Muscle layer of duodenum (tissue), 2 donors: ENCODE measurements around the gene SEMA3E.

Experiments
- H3K27ac ChIP-seq: one replicate; pipeline ENCODE4 v1.7.0; 2013; ENCODE audit warnings: mild to moderate bottlenecking, low read length
- H3K27me3 ChIP-seq: one replicate; pipeline ENCODE4 v1.7.0; 2013; ENCODE audit warnings: low read depth, mild to moderate bottlenecking, control low read depth, low read length
- H3K36me3 ChIP-seq, 2 donors: one replicate each; pipeline ENCODE4 v1.7.0; 2013; ENCODE audit warnings: low read length in 2 of 2, control low read depth in 1 of 2, mild to moderate bottlenecking in 1 of 2; ENCODE audit not compliant: insufficient read depth in 2 of 2, control insufficient read depth in 1 of 2
- H3K4me1 ChIP-seq, 2 donors: one replicate each; pipeline ENCODE4 v1.7.0; 2013; ENCODE audit warnings: low read length in 2 of 2, mild to moderate bottlenecking in 2 of 2, control low read depth in 1 of 2, moderate library complexity in 1 of 2; ENCODE audit not compliant: insufficient read depth in 2 of 2, control insufficient read depth in 1 of 2
- H3K4me3 ChIP-seq, 2 donors: one replicate each; pipeline ENCODE4 v1.7.0; 2013; ENCODE audit warnings: low read length in 2 of 2, low read depth in 1 of 2, mild to moderate bottlenecking in 1 of 2
- H3K9me3 ChIP-seq, 2 donors: one replicate each; pipeline ENCODE4 v1.7.0; 2013; ENCODE audit warnings: low read length in 2 of 2, control low read depth in 1 of 2, mild to moderate bottlenecking in 1 of 2; ENCODE audit not compliant: control insufficient read depth in 1 of 2
- donor health status: healthy.

Gene SEMA3E

DNA sequence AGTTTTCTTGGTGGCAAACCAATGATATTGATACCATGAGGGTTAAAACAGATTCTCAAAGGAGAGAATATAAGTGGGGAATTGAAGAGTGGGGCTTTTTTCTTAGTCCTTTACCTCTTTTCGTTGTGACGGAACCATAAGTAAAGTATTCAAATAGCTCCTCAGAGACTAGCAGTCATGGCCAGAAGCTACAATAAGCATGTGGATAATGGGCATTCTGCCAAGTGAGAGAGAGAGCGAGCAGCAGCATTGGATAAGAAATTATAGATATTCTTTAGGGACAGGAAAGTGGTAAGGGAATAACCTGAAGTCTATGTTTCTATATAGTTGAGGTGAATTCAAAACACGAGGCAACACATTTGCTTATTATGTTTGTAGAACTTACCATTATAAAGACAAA lies 235.1 kb downstream of the SEMA3E start:
- Histone ChIP-seq H3K27ac (no peak overlapping the region), H3K4me3 (no peak overlapping the region), H3K4me1 (no peaks in the 10 kb centered on the region), H3K9me3 (no peaks in the 10 kb centered on the region), H3K27me3 (no peaks in the 10 kb centered on the region), H3K36me3 (no peaks in the 10 kb centered on the region)

DNA sequence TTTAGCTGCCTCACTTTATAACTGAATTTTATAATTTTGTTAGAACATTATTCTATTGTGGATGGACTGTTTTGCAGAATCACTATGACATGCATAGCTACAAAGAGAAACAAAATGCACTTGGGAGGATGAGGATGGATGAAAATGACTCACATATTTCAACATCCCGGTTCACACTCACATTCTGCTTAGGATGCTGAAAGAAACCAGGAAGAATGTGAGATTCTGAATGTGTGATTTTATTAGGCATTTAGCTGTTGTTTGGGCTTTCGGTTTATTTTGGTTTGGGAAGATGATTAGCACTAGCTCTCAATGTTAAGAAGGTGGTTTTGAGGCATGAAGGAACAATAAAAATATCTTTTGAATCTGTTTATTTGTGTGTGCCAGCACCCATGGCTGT lies 235.5 kb downstream of the SEMA3E start:
- Histone ChIP-seq H3K4me1 (no peaks in the 10 kb centered on the region), H3K36me3 (no peaks in the 10 kb centered on the region), H3K27ac (no peak overlapping the region), H3K9me3 (no peaks in the 10 kb centered on the region), H3K27me3 (no peaks in the 10 kb centered on the region), H3K4me3 (no peak overlapping the region)

DNA sequence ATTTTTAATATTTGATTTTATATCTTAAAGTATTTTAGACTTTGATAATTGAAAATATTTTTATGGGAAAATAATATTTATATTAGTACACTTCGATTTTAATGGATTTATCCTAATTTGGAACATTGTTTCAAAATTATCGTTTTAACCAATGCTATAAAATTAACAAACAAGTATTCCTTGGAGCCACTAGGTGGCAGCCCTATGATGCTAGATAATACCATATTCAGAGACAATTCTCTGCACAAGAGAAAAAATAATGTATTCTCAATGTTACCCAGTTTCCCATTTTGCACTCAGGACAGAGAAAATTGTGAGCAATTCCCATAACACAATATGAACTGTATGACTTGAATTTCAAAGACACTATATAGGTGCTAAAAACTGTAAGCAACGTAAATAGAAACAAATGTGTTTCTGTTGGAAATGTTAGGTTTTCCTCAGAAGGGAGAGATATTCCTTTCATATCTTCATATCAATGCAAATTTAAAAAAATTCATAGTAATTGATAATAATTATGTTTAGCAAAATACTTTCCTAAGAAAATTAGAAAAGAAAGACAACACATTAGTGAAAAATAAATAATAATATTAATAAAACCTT lies 237.8 kb downstream of the SEMA3E start:
- H3K27ac ChIP-seq = no peak overlapping the region
- H3K27me3 ChIP-seq = no peaks in the 10 kb centered on the region
- no peaks in the 10 kb centered on the region for H3K9me3 ChIP-seq
- no peaks in the 10 kb centered on the region for H3K4me1 ChIP-seq
- no peak overlapping the region for H3K4me3 ChIP-seq
- H3K36me3 ChIP-seq = no peaks in the 10 kb centered on the region

DNA sequence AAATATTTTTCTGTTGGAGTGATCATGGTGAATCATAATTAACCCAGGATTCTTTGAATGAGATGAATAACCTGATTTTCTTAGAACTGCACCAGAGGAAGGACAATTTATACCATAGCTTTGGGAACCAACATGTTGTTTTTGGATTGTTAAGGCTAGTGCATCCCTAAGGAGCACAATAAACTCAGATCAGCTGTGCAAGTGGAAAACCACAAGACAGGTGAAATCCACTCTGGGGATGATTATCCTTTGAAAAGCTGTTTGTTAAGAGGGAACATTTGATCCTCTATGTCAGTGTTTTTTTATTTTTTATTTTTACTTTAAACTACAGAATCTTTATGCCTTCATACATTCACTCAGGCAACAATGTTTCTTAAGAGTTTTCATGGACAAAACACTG lies 254.2 kb downstream of the SEMA3E start:
- Histone ChIP-seq H3K4me1 (no peaks in the 10 kb centered on the region), H3K27ac (no peak overlapping the region), H3K4me3 (no peak overlapping the region), H3K27me3 (no peaks in the 10 kb centered on the region), H3K9me3 (no peaks in the 10 kb centered on the region), H3K36me3 (no peaks in the 10 kb centered on the region)

DNA sequence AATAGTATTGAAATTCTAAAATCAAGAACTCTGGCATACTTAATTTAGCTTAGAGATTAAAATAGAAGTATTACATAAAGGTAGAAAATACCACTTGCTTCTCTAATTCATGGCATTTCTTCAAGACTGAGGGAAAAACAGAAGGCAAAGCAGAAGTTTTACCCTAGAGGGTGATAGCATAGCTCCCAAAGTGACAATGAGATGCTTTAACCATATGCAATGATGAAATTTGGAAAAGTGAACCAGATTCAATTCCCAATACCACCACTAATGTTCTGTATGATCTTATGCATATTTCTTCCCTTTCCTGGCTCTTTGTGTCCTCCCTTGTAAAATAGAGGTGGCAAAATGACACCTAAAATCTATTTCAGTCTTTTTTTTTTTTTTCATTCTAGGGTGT lies 260.5 kb downstream of the SEMA3E start:
- Histone ChIP-seq H3K9me3 (no peaks in the 10 kb centered on the region), H3K36me3 (no peaks in the 10 kb centered on the region), H3K27ac (no peak overlapping the region), H3K27me3 (no peaks in the 10 kb centered on the region), H3K4me1 (no peaks in the 10 kb centered on the region), H3K4me3 (no peak overlapping the region)

DNA sequence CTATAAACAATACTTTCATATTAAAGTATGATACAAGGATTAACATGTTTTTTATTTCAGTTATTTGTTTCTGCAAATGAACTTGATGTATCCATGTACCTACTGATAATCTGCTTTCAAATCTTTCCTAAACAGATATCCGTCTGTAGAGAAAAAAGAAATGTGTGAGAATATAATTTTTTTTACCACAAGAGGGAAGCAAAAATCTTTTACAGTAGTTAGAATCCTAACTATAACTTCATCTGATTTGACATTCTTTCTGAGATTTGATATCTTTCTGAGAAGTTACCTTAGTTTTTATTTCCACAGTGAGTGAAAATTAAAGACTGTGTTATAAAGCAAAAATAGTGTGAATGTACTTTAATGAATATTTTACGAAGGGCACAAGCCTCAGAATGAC lies 282.3 kb downstream of the SEMA3E start:
- Histone ChIP-seq H3K27me3 (no peaks in the 10 kb centered on the region), H3K27ac (no peak overlapping the region), H3K36me3 (no peaks in the 10 kb centered on the region), H3K4me1 (peaks cover 0 to 4% of the 10 kb centered on the region in 2 donors), H3K4me3 (no peak overlapping the region), H3K9me3 (no peaks in the 10 kb centered on the region)

DNA sequence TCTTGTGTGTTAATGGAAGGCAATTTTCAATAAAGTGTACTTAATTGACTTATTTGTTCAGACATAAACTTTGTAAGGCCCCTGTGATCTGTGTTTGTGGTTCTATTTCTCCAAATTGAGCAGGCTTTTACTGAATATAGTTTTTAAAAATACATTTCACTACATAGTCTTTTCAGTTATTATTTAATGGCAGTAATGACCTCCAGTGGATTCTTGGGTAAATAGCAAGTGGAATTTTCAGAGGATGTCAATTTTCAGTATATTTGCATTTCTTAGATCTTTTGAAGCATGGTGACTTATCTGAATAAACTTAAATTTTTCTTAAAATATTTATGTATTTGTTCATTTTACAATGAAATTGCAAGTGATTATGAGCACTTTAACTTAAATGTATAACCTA lies 283.2 kb downstream of the SEMA3E start:
- Histone ChIP-seq H3K4me3 (no peak overlapping the region), H3K27ac (no peak overlapping the region)

DNA sequence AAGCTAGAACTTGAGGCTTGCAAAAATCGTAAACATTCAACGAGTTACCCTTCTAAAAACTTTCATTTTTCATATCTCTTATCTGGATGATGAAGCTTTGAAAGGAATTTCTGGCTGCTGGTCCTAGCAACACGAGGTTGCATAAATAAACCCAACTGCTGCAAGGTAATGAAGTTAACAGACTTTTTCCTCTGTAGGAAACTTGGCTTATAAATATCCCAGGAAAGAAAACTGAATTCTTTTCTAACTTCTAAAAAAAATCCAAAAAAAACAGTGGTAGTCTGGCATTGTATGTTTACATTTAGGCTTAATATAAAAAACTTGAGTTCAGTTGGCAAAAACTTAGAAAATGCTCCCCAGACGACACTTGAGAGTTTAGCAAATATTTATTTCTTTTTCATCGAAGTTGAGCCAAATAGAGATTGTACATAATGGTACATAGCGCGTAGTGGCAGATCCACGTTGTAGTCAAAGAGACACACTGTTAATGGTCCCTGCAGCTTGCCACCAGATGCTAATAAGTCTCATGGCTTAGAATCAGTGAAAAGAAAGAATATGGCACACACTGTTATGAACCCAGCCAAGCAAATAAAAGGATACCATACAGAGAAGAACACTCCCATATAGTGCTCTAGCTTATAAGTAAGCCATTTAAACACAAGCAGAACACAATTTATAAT lies 285.9 kb downstream of the SEMA3E start:
- no peak overlapping the region for H3K27ac ChIP-seq

More for the DNA sequence above, 283.2 kb downstream of the SEMA3E start:
- Histone ChIP-seq H3K4me1 (peaks cover 0 to 4% of the 10 kb centered on the region in 2 donors), H3K27me3 (no peaks in the 10 kb centered on the region), H3K9me3 (no peaks in the 10 kb centered on the region), H3K36me3 (no peaks in the 10 kb centered on the region)

DNA sequence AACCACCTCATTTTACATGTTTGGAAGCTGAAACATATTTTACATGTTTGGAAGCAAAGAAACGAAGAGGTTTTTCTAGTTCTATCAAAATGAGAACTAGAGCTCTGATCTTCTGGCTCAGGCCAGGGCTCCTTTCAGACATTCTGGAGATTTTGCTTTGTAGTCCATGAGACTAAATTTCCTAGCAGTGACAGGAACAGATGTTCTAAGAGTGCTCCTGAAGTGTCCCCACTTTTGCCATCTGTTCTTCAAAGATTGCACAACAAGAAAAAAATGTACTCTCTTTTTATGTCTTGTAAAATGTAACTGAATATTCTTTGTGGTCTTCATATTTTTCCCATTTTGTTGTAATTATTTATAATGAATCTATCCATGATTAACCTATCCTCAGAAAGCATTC lies 289.8 kb downstream of the SEMA3E start:
- Histone ChIP-seq H3K27me3 (no peaks in the 10 kb centered on the region), H3K9me3 (no peaks in the 10 kb centered on the region), H3K27ac (no peak overlapping the region), H3K4me3 (no peak overlapping the region), H3K4me1 (peaks cover 0 to 4% of the 10 kb centered on the region in 2 donors), H3K36me3 (no peaks in the 10 kb centered on the region)

More for the DNA sequence above, 285.9 kb downstream of the SEMA3E start:
- Histone ChIP-seq H3K9me3 (no peaks in the 10 kb centered on the region), H3K4me3 (no peak overlapping the region), H3K4me1 (peaks cover 0 to 4% of the 10 kb centered on the region in 2 donors), H3K36me3 (no peaks in the 10 kb centered on the region), H3K27me3 (no peaks in the 10 kb centered on the region)

DNA sequence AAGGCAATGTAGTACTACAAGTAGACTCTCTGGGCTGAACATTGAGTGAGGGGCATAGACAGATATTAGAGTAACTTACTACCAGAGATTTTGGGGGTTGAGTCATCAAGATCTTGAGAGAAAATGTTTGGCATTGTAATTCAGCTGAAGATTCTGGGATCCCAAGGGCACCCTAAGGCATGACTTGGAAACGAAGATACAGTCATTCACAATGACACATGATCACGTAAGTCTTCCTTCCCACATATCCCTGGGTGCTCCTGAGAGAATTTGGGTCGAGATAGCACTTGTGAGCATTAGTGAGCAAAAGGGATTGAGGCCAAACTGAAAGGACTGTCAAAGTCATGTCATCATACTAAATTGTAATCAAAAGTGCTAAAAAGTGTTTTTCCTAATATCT lies 293.8 kb downstream of the SEMA3E start:
- Histone ChIP-seq H3K27ac (no peak overlapping the region), H3K4me3 (no peak overlapping the region), H3K9me3 (peaks cover 3 to 5% of the 10 kb centered on the region in 2 donors), H3K4me1 (no peaks in the 10 kb centered on the region), H3K27me3 (no peaks in the 10 kb centered on the region), H3K36me3 (no peaks in the 10 kb centered on the region)

DNA sequence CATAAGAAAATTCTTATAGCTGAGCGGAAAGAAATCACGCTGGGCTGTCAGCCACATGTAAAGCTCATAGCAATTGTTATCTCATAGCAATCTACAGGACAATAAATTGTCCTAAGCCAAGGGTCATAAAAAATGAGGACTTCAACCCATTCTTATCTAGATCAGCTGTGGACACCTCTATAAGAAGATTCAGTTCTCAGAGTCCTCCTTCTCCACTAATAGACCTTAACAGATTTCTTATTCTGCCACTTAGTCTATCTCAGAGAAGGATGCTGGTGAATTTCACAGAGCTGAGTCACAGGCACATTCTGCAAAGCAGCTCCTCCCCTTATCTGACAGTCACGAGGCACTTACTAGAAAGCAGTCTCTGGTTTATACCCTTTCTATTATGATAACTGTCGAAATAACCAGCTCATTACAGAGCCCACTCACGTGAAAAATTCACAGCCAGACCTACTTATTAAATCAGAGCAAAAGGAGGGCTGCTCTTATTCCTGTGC lies 300.9 kb downstream of the SEMA3E start:
- H3K4me1 ChIP-seq = no peaks in the 10 kb centered on the region
- peaks cover 5 to 6% of the 10 kb centered on the region in 2 donors for H3K9me3 ChIP-seq
- no peak overlapping the region for H3K27ac ChIP-seq
- H3K27me3 ChIP-seq = no peaks in the 10 kb centered on the region
- H3K4me3 ChIP-seq = no peak overlapping the region
- no peaks in the 10 kb centered on the region for H3K36me3 ChIP-seq

DNA sequence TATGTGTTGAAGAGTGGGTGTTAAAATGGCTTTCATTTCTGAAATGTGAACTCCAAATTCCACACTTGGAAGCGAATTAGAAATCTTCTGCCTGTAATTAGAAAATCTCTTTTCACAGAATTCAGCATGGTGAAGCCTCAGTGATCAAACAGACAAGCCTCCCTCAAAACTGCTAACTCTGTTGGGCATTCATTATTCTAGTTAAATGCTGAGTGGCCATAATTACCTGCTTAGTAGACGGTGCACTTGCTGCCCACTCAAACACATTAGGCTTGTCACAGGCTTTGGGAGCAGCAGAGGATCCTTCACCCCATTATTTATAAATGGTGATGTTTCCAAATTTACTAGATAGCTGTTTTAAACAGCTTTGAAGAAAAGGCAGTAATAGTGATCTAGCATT lies 309.0 kb downstream of the SEMA3E start:
- Histone ChIP-seq H3K4me1 (no peaks in the 10 kb centered on the region), H3K27me3 (no peaks in the 10 kb centered on the region), H3K9me3 (peaks cover 0 to 3% of the 10 kb centered on the region in 2 donors), H3K27ac (no peak overlapping the region), H3K36me3 (no peaks in the 10 kb centered on the region), H3K4me3 (no peak overlapping the region)
